ENCODE data around the gene KASH5. TPM values are rescaled to one million over a fixed set of nuclear protein-coding genes. Genes with fewer than 3 reads are reported as not detected.

KASH5 gene
- total RNA-seq, 2 experiments from 2014 or later, result 0.95 TPM; not detected in 1

DNA sequence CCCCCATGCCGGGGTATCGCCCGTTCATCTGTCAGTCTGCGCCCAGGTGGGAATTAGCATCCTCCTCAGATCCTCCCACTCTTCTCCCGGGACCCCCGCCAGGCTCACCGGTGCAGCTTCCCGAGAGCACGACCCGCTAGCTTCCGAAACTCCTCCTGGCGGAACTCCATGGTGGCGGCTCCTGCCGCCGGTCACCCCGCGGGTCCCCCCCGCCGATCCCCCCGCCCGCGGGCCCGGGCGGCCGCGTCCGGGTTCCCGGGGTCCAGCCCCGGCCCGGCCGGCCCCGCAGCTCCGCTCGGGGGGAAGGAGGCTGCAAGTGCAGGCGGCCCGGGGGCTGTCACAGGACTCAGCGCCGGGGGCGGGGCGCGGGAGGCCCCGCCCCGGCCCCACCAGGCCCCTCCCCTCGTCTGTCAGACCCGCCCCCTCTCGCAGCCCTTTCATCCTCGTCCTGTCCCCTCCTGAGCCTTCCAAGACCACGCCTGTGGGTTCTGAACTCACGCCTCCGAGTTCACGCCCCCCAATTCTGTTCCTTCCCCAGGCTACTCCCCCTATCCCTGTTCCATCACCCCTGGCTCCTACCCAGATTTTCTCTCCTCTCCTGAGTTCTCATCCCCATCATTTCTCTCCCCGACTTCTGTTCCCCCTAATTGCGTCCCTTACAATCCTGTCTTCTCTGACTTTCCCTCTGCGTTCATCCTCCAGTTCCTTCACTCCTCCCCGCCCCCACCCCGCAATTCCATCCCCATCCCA is 53.3 kb downstream of the KASH5 start, which contains the start of gene SLC17A7:
TSS of gene SLC17A7 (minus strand) at position 318 of the 750 bp plus-strand sequence. CDS start at position 170, 148 bp downstream.
- Mint-ChIP-seq H3K36me3 (ENCODE audit: low read depth) (peaks cover 2% of the 10 kb centered on the region), H3K4me3 (peak within 1 kb of the TSS; percentile 74), H3K9me3 (no peaks in the 10 kb centered on the region), H3K4me1 (ENCODE audit: low read depth) (peaks cover 28% of the 10 kb centered on the region), H3K27me3 (peaks cover 57% of the 10 kb centered on the region), H3K27ac (no peak within 1 kb of the TSS)
- TF ChIP-seq CTCF (IDR thresholded peaks at IDR 0.05), result no peak
- POLR2A ChIA-PET, result interaction anchor here (1.5 to 2.3 kb wide), 3 partner anchors 11 to 50 kb away, joined by 4 to 11 read pairs (median 6); partner anchors contain the start of genes ALDH16A1 and PIH1D1
- CTCF ChIA-PET, result interaction anchor here (1.0 to 2.0 kb wide), 4 partner anchors 34 to 215 kb away, joined by 3 to 13 read pairs (median 3); no protein-coding TSS in a partner anchor
- DNase-seq (peak; percentile 70), ATAC-seq (peak; percentile 37)
- intact Hi-C loops (cut with micrococcal nuclease), result loop anchor here (5.0 to 10.0 kb wide), 2 partner anchors 49 to 177 kb away; no protein-coding TSS in a partner anchor

DNA sequence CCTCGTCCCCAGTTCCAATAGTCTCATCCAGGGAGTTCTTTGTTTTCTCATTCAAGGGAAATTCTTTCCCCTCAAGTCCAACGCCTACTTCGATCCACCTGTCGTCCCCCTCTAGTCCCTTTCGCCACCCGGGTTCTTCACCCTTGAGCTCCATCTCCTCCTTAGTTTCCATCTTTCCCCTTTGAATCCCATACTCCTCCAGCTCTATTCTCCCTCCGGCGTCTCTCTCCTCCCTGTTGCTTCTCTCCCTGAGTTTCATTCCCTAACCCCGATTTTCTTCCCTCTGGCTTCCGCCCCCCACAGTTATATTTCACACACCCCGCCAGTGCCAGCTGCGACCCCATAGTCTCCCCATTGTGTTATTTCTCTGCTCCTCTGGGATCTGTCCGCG is 53.9 kb downstream of the KASH5 start:
- CTCF ChIA-PET, result interaction anchor here (1.0 to 2.0 kb wide), 4 partner anchors 33 to 216 kb away, joined by 3 to 13 read pairs (median 3); no protein-coding TSS in a partner anchor
- peak overlapping the region; percentile 74 for H3K4me3 Mint-ChIP-seq
- DNase-seq (no peak), ATAC-seq (no peak)
- no peak for TF ChIP-seq CTCF (IDR thresholded peaks at IDR 0.05)
- H3K27me3 Mint-ChIP-seq, result peaks cover 51% of the 10 kb centered on the region
- peaks cover 3% of the 10 kb centered on the region for H3K36me3 Mint-ChIP-seq (ENCODE audit: low read depth)
- H3K9me3 Mint-ChIP-seq, result no peaks in the 10 kb centered on the region
- peaks cover 27% of the 10 kb centered on the region for H3K4me1 Mint-ChIP-seq (ENCODE audit: low read depth)
- POLR2A ChIA-PET, result interaction anchor here (1.5 to 2.3 kb wide), 2 partner anchors 10 to 50 kb away, joined by 6 to 11 read pairs; partner anchors contain the start of genes ALDH16A1 and PIH1D1
- intact Hi-C loops (cut with micrococcal nuclease), result loop anchor here (5.0 to 10.0 kb wide), 2 partner anchors 50 to 177 kb away; no protein-coding TSS in a partner anchor
- no peak overlapping the region for H3K27ac Mint-ChIP-seq

- no peak for TF ChIP-seq CTCF (IDR thresholded peaks at IDR 0.05)
- peaks cover 49% of the 10 kb centered on the region for H3K27me3 Mint-ChIP-seq
- no peak for ATAC-seq
- ChIA-PET CTCF (interaction anchor here (0.5 to 2.0 kb wide), 6 partner anchors 31 to 216 kb away, joined by 3 to 13 read pairs (median 3); partner anchors contain the start of gene FLT3LG), POLR2A (interaction anchor here (1.5 to 2.3 kb wide), 2 partner anchors 10 to 51 kb away, joined by 6 to 11 read pairs; partner anchors contain the start of genes ALDH16A1 and PIH1D1)
- H3K36me3 Mint-ChIP-seq (ENCODE audit: low read depth), result peaks cover 5% of the 10 kb centered on the region
- DNase-seq, result peak; percentile 53
- H3K27ac Mint-ChIP-seq, result no peak overlapping the region
- intact Hi-C loops (cut with micrococcal nuclease), result loop anchor here (5.0 to 10.0 kb wide), 2 partner anchors 50 to 178 kb away; no protein-coding TSS in a partner anchor
- no peaks in the 10 kb centered on the region for H3K9me3 Mint-ChIP-seq
- H3K4me1 Mint-ChIP-seq (ENCODE audit: low read depth), result peaks cover 29% of the 10 kb centered on the region
- peak overlapping the region; percentile 74 for H3K4me3 Mint-ChIP-seq
Measured at GRCh38 chr19:49442354-49442753, 54.3 kb downstream of the KASH5 start.

- ChIA-PET CTCF (interaction anchor here (0.5 to 2.0 kb wide), 6 partner anchors 9 to 217 kb away, joined by 3 to 13 read pairs (median 3); partner anchors contain the start of genes FLT3LG and PIH1D1), POLR2A (interaction anchor here (0.6 to 2.3 kb wide), 3 partner anchors 9 to 51 kb away, joined by 3 to 11 read pairs (median 6); partner anchors contain the start of genes ALDH16A1 and PIH1D1)
- Mint-ChIP-seq H3K9me3 (no peaks in the 10 kb centered on the region), H3K27ac (peak overlapping the region; percentile 83), H3K4me1 (ENCODE audit: low read depth) (peaks cover 33% of the 10 kb centered on the region), H3K27me3 (peaks cover 44% of the 10 kb centered on the region), H3K4me3 (peak overlapping the region; percentile 74), H3K36me3 (ENCODE audit: low read depth) (peaks cover 8% of the 10 kb centered on the region)
- intact Hi-C loops (cut with micrococcal nuclease), result loop anchor here (5.0 to 10.0 kb wide), 2 partner anchors 51 to 178 kb away; no protein-coding TSS in a partner anchor
- ATAC-seq, result peak; percentile 18
- DNase-seq, result peak; percentile 75
- no peak for TF ChIP-seq CTCF (IDR thresholded peaks at IDR 0.05)
Measured at GRCh38 chr19:49442771-49443365, 54.8 kb downstream of the KASH5 start.

Measured in activated CD8-positive, alpha-beta T cell treated with anti-CD3 and anti-CD28 coated beads for 36 hours (primary cell).